HL-60 (cell line): ENCODE results near the gene SPOCK2.

Experiments used
- CTCF ChIP-seq: IDR thresholded peaks from one replicate; pipeline ENCODE4 v1.5.1; 2011; ENCODE audit warnings: low read length, control low read depth, inconsistent platforms; ENCODE audit not compliant: insufficient read depth
- POLR2AphosphoS5 ChIP-seq: IDR thresholded peaks from 2 replicates; pipeline ENCODE4 v1.6.1; 2012; ENCODE audit warnings: low read depth

DNA sequence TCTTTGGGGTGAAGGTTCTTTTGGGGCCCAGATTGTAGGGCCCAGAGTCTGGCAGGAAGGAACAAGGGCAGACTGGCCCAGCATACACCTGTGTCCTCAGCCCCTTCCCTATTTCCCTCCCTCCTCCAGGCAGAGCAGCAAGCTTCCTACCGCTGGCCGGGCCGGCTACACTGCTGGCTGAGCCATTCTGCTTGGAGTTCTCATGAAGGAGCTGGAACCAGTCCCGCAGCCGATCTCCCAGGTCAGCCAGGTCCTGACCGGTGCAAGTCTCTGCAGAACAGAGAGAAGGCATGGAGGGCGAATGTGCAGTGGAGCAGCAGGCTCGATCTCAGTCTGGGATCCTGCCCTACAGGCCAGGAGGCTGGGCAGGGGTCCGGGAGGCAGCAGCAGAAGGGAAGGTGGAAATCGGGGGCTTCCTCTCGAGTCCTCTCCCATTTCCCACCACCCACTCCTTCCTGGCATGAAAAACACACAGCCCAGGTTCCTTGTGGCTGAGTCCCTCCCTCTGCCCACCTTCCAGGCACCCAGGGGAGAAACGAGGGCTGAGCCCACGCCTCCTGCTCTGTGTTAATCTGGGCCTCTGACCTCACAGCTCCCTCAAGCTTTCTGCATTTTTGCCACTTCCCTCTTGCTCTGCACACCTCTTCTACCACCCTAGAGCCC is 20.8 kb downstream of the SPOCK2 start:
- TF ChIP-seq POLR2AphosphoS5: no peak
- no peak for TF ChIP-seq CTCF
